Heart left ventricle (tissue), 13 donors: ENCODE results near the gene ST8SIA6.
A peak's percentile ranks its signal among the peaks of the same experiment; 100 is the strongest.

ENCODE experiments used
- CTCF ChIP-seq, 12 donors: fragments of 200-600 bp; sonication (generic) in 4 of 12; IDR thresholded peaks; one replicate each; pipeline versions ENCODE4 v1.5.0 to v1.8.0; 2018 to 2022; ENCODE audit warnings: antibody characterized with exemption in 12 of 12, mild to moderate bottlenecking in 5 of 12
- POLR2A ChIP-seq, 2 donors: fragments of 450-650 bp; IDR thresholded peaks; one replicate each; pipeline ENCODE4 v1.6.1; 2017; ENCODE audit warnings: antibody characterized with exemption in 2 of 2, mild to moderate bottlenecking in 2 of 2, moderate library complexity in 2 of 2
- donor health status: ischemic (EF 13 %, LVEDD 7.1; RV severe dilation, severe dysfunction).
- donor health status: DM: no; HTN: yes; CAD: no.
- donor health status: DM: no; HTN: no; CAD: no.
- donor health status: ischemic (EF 25% LVEDD 6.9; RV normal size, moderate dysfunction).
- donor health status: ischemic (EF 25% LVEDD 5.7; RV mildly dilated, moderate dysfunction).
- donor health status: ischemic (EF 35%, LVEDD 5.7; RV mildly dilated, moderate dysfunction).
- donor health status: nonischemic (EF 11% LVEDD 7.7; RV severe dilation, severe dysfunction).
- donor health status: DM: yes; HTN: yes; CAD: no.
- donor health status: PGD.
- donor health status: ischemic (EF 29% LVEDD 5.4; RV normal size, mild dysfunction).
- donor health status: nonischemic (EF 23%, LVEDD 6.1; RV moderate dilation, normal function).

GRCh38 chr10:17430647-17431355 lies 23.6 kb downstream of the ST8SIA6 start:
- TF ChIP-seq POLR2A (IDR thresholded peaks at IDR 0.05) (no peak), CTCF (IDR thresholded peaks at IDR 0.05) (peak; percentile 70 to 97 (median 87))
